Activated CD4-positive, alpha-beta T cell treated with anti-CD3 and anti-CD28 coated beads for 48 hours (primary cell): Measurements from ENCODE around the gene ATG4D.
"Not testable (repeated sequence)": the region's sequence is repeated elsewhere in the genome, so short reads cannot be mapped to it uniquely, and the experiment has no call there.

Source experiments
- DNase-seq: peaks from one replicate; pipeline ENCODE4 v3.0.0-alpha.2; 2020

ATG4D gene

GRCh38 chr19:10553087-10553667 lies 9.5 kb downstream of the ATG4D start:
- no peak for DNase-seq

DNA sequence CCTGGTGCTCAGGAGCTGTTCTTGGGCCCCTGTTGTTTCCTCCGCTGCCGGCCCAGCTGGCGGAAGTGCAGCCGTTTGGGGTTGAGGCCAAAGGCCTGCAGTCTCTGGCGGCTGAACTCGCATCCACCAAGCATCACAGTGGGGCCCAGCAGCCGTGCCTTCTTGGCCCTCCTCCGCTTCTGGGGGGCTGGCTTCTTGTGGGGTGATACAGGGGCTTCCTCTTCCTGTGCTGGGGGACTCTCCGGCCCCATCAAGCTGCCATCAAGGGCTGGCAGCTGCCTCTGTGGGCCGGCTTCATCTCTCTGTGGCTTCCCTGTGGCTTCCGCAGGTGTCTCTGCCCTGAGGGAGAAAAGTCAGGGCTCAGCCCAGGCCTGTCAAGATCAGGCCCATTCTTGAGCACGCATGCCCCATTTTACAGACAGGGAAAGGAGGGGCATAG lies 10.3 kb downstream of the ATG4D start:
- DNase-seq, result peak; percentile 39

DNA sequence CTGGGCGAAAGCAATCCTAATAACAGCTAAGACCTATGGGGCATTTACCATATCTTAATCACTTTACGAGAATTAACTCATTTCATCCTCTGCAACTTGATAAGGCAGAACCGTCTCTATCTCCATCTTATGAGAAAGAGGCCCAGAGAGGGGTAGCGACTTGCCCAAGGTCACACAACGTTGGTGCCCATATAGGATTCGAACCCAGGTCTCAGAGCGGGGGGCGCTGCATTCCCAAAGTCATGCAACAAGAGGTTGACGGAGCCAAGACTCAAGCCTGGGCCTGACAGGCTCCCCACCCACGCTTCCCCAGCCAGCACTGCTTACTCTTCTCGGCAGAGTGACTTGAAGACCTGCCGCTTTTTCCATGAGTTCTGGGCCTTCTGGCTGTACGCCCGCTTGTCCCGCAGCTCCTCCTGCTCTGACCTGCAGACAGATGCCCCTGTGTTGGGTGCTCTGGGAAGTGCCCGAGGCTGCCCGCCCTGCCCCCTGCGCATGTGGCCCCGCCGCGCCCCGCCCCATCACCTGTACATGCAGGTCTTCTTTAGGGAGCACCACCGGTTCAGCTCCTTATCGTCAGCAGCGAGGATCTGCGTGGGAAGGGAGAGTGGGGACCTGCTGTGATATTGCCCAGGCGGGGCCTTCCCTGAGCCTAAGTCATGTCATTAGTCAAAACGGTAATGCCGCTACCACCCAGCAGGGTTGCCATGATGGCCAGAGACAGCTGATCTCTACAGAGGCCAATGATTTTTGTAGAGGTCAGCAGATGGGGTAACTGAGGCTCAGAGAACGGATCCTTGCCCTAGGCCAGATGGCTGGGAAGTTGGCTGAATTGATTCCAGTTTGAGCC lies 11.3 kb downstream of the ATG4D start:
- DNase-seq, result peak; percentile 45

- no peak for DNase-seq
Measured at GRCh38 chr19:10555610-10555973, 11.9 kb downstream of the ATG4D start.

GRCh38 chr19:10557603-10558197 lies 14.0 kb downstream of the ATG4D start:
- no peak for DNase-seq

GRCh38 chr19:10560154-10560553 lies 16.4 kb downstream of the ATG4D start:
- DNase-seq, result no peak

GRCh38 chr19:10562609-10563008 lies 18.9 kb downstream of the ATG4D start:
- DNase-seq, result no peak

GRCh38 chr19:10565028-10565566 lies 21.4 kb downstream of the ATG4D start:
- peak; percentile 76 for DNase-seq

DNA sequence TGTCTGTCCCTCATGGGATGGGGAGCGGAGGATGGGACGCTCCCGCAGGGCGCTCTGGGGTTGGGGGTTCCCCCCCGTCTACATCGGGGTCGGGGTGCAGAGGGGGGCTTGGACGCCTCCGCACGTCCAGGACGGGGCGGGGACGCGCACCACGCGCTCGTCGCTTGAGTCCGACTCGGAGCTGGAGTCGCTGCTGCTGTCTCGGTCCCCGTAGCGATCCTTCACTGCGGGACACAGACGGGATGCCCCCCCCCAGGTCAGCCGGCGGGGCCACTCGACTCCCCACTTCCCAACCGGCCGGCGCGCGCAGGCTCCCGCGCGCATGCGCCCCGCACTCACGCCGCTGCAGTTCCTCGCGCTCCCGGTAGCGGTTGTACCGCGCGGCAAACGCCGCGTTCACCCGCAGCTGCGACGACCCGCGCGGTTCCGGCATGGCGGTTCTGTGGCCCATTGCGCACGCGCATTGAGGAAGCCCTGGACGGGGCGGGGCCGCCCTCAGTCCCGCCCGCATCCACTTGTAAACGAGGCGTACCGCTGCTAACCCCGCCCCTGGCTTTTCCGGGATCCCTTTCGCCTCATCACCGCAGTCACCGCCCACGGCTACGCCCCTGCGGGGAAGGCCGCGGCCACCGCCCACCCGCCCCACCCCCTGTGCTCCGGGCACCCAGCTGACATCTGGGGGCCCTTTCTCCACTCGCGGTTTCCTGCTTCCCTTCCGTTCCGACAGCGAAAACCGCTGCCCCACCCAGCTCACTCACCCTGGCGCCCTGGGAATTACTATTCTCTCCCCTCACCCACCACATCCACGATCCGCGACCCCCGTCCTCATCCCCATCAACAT lies 22.1 kb downstream of the ATG4D start, which contains the start of gene KRI1:
Gene KRI1, minus strand, starts transcription at position 444 of the 841 bp plus-strand sequence. Its CDS starts 11 bp downstream, at position 433.
- peak; percentile 99 for DNase-seq

DNA sequence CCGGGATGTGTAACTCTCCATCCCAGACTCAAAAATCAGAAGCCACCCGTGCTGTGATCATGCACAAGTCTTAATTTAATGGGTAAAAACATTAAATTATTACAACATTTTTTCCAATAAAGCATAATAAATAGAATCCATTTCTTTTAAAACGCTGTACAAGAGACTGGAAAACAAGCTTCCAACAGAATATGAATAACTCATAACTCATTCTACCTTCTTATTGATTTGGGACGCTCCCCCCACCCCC lies 22.6 kb downstream of the ATG4D start:
- no peak for DNase-seq

- peak; percentile 76 for DNase-seq
Measured at GRCh38 chr19:10566658-10567410, 23.1 kb downstream of the ATG4D start.

DNA sequence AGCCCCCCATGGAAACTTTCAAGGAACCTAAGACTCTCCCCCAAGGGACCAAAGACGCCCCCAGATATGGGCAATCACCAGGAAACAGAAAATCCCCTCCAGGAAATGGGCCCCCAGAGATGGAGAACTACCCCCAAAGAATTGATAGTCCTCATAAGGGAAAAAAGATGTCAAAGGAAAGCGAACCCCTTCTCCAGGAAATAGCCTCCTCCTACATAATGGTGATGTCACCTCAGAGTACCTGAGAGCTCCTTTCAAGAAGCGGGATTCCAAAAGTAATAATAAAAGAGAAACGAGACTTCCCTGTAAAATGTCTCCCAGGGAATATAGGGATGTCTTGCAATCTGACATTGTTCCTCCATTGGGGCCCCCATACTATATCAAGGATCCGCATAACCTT lies 24.0 kb downstream of the ATG4D start:
- DNase-seq, result no peak

GRCh38 chr19:10568062-10568825 lies 24.5 kb downstream of the ATG4D start:
- peak; percentile 78 for DNase-seq

GRCh38 chr19:10568826-10569651 lies 25.3 kb downstream of the ATG4D start, which contains the start of gene CDKN2D:
TSS of gene CDKN2D (minus strand) at chr19:10568979. CDS start at chr19:10568653, 326 bp downstream.
- peak; percentile 100 for DNase-seq

GRCh38 chr19:10573793-10574192 lies 30.1 kb downstream of the ATG4D start:
- DNase-seq, result not testable (repeated sequence)

DNA sequence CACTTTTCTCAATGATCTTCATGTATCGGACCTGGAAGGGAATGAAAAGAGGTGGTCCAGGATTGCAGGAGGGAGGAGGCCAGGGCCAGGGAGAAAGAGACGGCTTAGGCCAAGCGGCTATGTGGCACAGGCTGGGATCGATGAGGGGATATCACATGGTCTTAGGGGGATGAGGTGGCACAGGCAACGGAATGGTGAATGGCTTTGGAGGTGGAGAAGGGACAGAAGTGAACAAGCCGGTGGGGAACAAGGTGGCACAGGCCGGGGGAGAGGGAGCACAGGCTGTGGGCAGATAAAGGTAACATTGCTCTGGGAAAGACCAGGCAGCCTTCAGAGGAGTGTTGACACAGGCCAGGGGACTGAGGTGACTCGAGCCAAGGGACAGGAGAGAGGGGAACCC lies 30.8 kb downstream of the ATG4D start:
- DNase-seq, result no peak

DNA sequence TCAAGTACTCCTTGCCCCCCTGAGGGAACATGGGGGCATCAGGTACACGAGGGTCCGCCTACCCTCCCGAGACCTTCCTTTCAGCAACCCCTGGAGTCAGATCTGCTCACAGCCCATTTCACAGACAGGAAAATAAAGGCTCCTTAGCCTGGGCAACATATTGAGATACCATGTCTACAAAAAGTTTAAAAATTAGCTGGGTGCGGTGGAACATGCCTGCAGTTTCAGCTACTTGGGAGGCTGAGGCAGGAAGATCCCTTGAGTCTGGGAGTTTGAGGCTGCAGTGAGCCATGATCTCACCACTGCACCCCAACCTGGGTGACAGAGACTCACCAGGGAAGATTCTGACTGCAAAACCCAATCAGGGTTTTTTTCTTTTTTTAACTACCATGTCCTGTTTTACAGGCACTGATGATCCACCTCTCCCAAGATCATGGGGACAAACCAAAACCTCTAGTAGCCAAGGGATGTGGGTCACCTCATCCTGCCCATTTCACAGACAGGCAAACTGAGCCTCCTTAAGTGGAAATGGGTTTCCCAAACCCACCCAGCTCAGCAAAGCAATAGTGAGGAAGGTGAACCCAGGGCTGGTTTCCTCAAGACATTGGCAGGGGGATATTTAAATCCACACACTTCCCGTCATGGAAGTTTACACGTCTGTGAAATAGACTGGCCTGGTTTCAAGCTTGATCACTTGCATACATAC lies 31.5 kb downstream of the ATG4D start:
- DNase-seq, result no peak

- DNase-seq, result no peak
Measured at GRCh38 chr19:10577951-10578350, 34.2 kb downstream of the ATG4D start.

- peak; percentile 95 for DNase-seq
Measured at GRCh38 chr19:10580979-10581631, 37.4 kb downstream of the ATG4D start.
